IMR-90 (cell line): ENCODE data around the gene TMEM212. TPM values are rescaled to one million over a fixed set of nuclear protein-coding genes. Genes with fewer than 3 reads are reported as not detected.
A peak's percentile ranks its signal among the peaks of the same experiment; 100 is the strongest.

Experiments
- ATAC-seq: fragments of 200-7000 bp; cut with Tn5 transposase; 2 replicates; pipeline ENCODE4 v1.9.1; 2020; ENCODE audit warnings: low read depth, mild to moderate bottlenecking, moderate library complexity
- BruUV-seq: library from RNA; stranded (reverse); fragments of 400-500 nt; replicated peaks from 2 replicates; lab custom pipeline; 2021; lab: Mats Ljungman, UMichigan
- CTCF ChIA-PET: fragments of 300-600 bp; formaldehyde crosslinking; extraction: SDS; loops from one replicate; lab custom pipeline; 2021; ENCODE audit warnings: antibody characterized with exemption; lab: Yijun Ruan, JAX
- POLR2A ChIA-PET: fragments of 300-600 bp; sonication (Branson Sonifier 250); formaldehyde crosslinking; loops from one replicate; lab custom pipeline; 2022; ENCODE audit warnings: antibody characterized with exemption; ENCODE audit not compliant: unreplicated experiment; lab: Charles Lee
- DNase-seq: peaks from one replicate; pipeline ENCODE4 v3.0.0; 2013
- H2AFZ ChIP-seq: replicated peaks from 2 replicates; pipeline ENCODE3; 2013; ENCODE audit warnings: low read length, mild to moderate bottlenecking; ENCODE audit not compliant: poor library complexity
- H2AK5ac ChIP-seq: 2 replicates; pipeline ENCODE4 v1.6.1; 2013; ENCODE audit warnings: low read depth, low read length, inconsistent platforms
- H2AK9ac ChIP-seq: replicated peaks from 2 replicates; pipeline ENCODE3; 2013; ENCODE audit warnings: mild to moderate bottlenecking, low read depth, low read length, moderate library complexity; ENCODE audit not compliant: poor library complexity
- H2BK120ac ChIP-seq: 2 replicates; pipeline ENCODE4 v1.6.1; 2013; ENCODE audit warnings: low read depth, low read length, inconsistent platforms
- H2BK15ac ChIP-seq: 3 replicates; pipeline ENCODE4 v1.6.1; 2013; ENCODE audit warnings: low read depth, low read length, inconsistent platforms
- H2BK20ac ChIP-seq: 2 replicates; pipeline ENCODE4 v1.6.1; 2013; ENCODE audit warnings: low read depth, mild to moderate bottlenecking, inconsistent platforms, low read length, moderate library complexity
- H2BK5ac ChIP-seq: 2 replicates; pipeline ENCODE4 v1.6.1; 2013; ENCODE audit warnings: mild to moderate bottlenecking, low read depth, low read length, inconsistent platforms; ENCODE audit not compliant: poor library complexity, severe bottlenecking
- H3K14ac ChIP-seq: replicated peaks from 2 replicates; pipeline ENCODE4 v1.6.1; 2013; ENCODE audit warnings: low read depth, low read length, inconsistent platforms
- H3K18ac ChIP-seq: 2 replicates; pipeline ENCODE4 v1.6.1; 2013; ENCODE audit warnings: low read depth, low read length, control low read depth
- H3K23ac ChIP-seq: 2 replicates; pipeline ENCODE4 v1.6.1; 2013; ENCODE audit warnings: low read depth, low read length, inconsistent platforms
- H3K27ac ChIP-seq: 2 replicates; pipeline ENCODE4 v1.5.1; 2013; ENCODE audit warnings: mild to moderate bottlenecking, control low read depth, low read length; ENCODE audit not compliant: insufficient read depth
- H3K27me3 ChIP-seq: 2 replicates; pipeline ENCODE4 v1.6.1; 2013; ENCODE audit warnings: low read length; ENCODE audit not compliant: control insufficient read depth, insufficient read depth
- H3K36me3 ChIP-seq: 2 replicates; pipeline ENCODE4 v1.6.1; 2013; ENCODE audit warnings: low read length, mixed read lengths; ENCODE audit not compliant: control insufficient read depth, insufficient read depth
- H3K4ac ChIP-seq: 2 replicates; pipeline ENCODE4 v1.6.1; 2013; ENCODE audit warnings: low read depth, low read length, inconsistent platforms
- H3K4me1 ChIP-seq: 2 replicates; pipeline ENCODE4 v1.6.1; 2013; ENCODE audit warnings: low read length, mixed read lengths; ENCODE audit not compliant: control insufficient read depth, insufficient read depth
- H3K4me2 ChIP-seq: 2 replicates; pipeline ENCODE4 v1.6.1; 2013; ENCODE audit warnings: low read depth, mild to moderate bottlenecking, control low read depth, low read length, moderate library complexity
- H3K4me3 ChIP-seq: 2 replicates; pipeline ENCODE4 v1.5.1; 2013; ENCODE audit warnings: low read depth, mild to moderate bottlenecking, control low read depth, low read length, moderate library complexity; ENCODE audit not compliant: insufficient read depth
- H3K56ac ChIP-seq: 2 replicates; pipeline ENCODE4 v1.6.1; 2013; ENCODE audit warnings: low read length, inconsistent platforms; ENCODE audit not compliant: insufficient read depth; ENCODE audit errors: extremely low read depth
- H3K79me1 ChIP-seq, 2 experiments: 2 replicates each; pipeline ENCODE4 v1.6.1; 2013; ENCODE audit warnings: low read length in 2 of 2, inconsistent platforms in 1 of 2, low read depth in 1 of 2
- H3K9ac ChIP-seq: 2 replicates; pipeline ENCODE4 v1.6.1; 2013; ENCODE audit warnings: low read depth, low read length, control low read depth
- H3K9me1 ChIP-seq: 2 replicates; pipeline ENCODE4 v1.6.1; 2013; ENCODE audit warnings: low read length, inconsistent platforms; ENCODE audit not compliant: insufficient read depth
- H3K9me3 ChIP-seq: 2 replicates; pipeline ENCODE4 v1.6.1; 2013; ENCODE audit warnings: low read length; ENCODE audit not compliant: control insufficient read depth, insufficient read depth
- H4K20me1 ChIP-seq: 2 replicates; pipeline ENCODE4 v1.6.1; 2013; ENCODE audit warnings: low read length, inconsistent platforms; ENCODE audit not compliant: insufficient read depth
- H4K5ac ChIP-seq: 2 replicates; pipeline ENCODE4 v1.6.1; 2013; ENCODE audit warnings: mild to moderate bottlenecking, low read depth, low read length, control low read depth
- H4K8ac ChIP-seq, 2 experiments: 2 replicates each; pipeline ENCODE4 v1.6.1; 2013; ENCODE audit warnings: low read depth in 2 of 2, low read length in 2 of 2, control low read depth in 1 of 2, inconsistent platforms in 1 of 2
- H4K91ac ChIP-seq: 2 replicates; pipeline ENCODE4 v1.6.1; 2013; ENCODE audit warnings: low read depth, low read length, inconsistent platforms; ENCODE audit not compliant: insufficient read depth
- BHLHE40 ChIP-seq: fragments of 150-350 bp; IDR thresholded peaks from 2 replicates; pipeline ENCODE4 v1.6.1; 2016; ENCODE audit warnings: mild to moderate bottlenecking, low read depth, low read length
- CHD1 ChIP-seq: IDR thresholded peaks from 2 replicates; pipeline ENCODE4 v1.6.1; 2012; ENCODE audit warnings: low read depth, low read length, improper control_type of control experiment
- CTCF ChIP-seq: conservative IDR thresholded peaks from 2 replicates; pipeline ENCODE4 v1.5.1; 2012; ENCODE audit warnings: mild to moderate bottlenecking, low read depth, low read length, improper control_type of control experiment
- FOS ChIP-seq: fragments of 150-350 bp; IDR thresholded peaks from 2 replicates; pipeline ENCODE4 v1.6.1; 2016; ENCODE audit warnings: low read depth, low read length
- MAFK ChIP-seq: IDR thresholded peaks from 2 replicates; pipeline ENCODE4 v1.6.1; 2012; ENCODE audit warnings: low read depth, low read length, improper control_type of control experiment
- MAZ ChIP-seq: IDR thresholded peaks from 2 replicates; pipeline ENCODE4 v1.6.1; 2012; ENCODE audit warnings: low read depth, mild to moderate bottlenecking, low read length, improper control_type of control experiment, moderate library complexity, borderline replicate concordance
- NFE2L2 ChIP-seq: fragments of 150-350 bp; IDR thresholded peaks from 2 replicates; pipeline ENCODE4 v1.6.1; 2016; ENCODE audit warnings: low read depth, mild to moderate bottlenecking, low read length
- RAD21 ChIP-seq: IDR thresholded peaks from 2 replicates; pipeline ENCODE4 v1.6.1; 2012; ENCODE audit warnings: low read length, improper control_type of control experiment
- RCOR1 ChIP-seq: IDR thresholded peaks from 2 replicates; pipeline ENCODE4 v1.6.1; 2012; ENCODE audit warnings: mild to moderate bottlenecking, low read length, improper control_type of control experiment; ENCODE audit not compliant: insufficient replicate concordance
- RFX5 ChIP-seq: IDR thresholded peaks from 2 replicates; pipeline ENCODE4 v1.8.0; 2012; ENCODE audit warnings: low read depth, mild to moderate bottlenecking, low read length, moderate library complexity
- WGBS, 2 experiments: methylation state at CpG; one replicate each; pipeline versions ENCODE4 v1.1.5 to v1.1.7; 2013; ENCODE audit warnings: missing lambda C conversion rate in 2 of 2; ENCODE audit not compliant: insufficient read length in 1 of 2; ENCODE audit errors: extremely low coverage in 2 of 2; 5-methylcytosine and 5-hydroxymethylcytosine counted together
- dilution Hi-C: fragments of 300-500 bp; cut with HindIII; formaldehyde crosslinking; loops from one replicate; pipeline ENCODE4 v1.14.3; 2018; ENCODE audit warnings: low sequenced_read_pairs; ENCODE audit not compliant: unreplicated experiment
- in situ Hi-C: fragments of 300-500 bp; cut with MboI; formaldehyde crosslinking; loops from 3 replicates; pipeline ENCODE4 v1.14.3; 2019; ENCODE audit warnings: low sequenced_read_pairs, inconsistent platforms, mixed read lengths
- intact Hi-C: fragments of 100-400 bp; cut with micrococcal nuclease; formaldehyde crosslinking; loops from 2 replicates; pipeline ENCODE4 v1.10.0; 2022
- polyA plus RNA-seq, 3 experiments: library from polyadenylated mRNA; depleted of rRNA; stranded (reverse); fragments of >200 nt; gene quantifications; 2 replicates each; pipeline ENCODE4 v1.2.3, GENCODE V29; 2012; ENCODE audit warnings: low replicate concordance in 1 of 3
- total RNA-seq: library from RNA; depleted of rRNA; stranded (reverse); fragments of >200 nt; gene quantifications from 2 replicates; pipeline ENCODE4 v1.2.3, GENCODE V29; 2012
- TF ChIP-seq, protein P1 (sequence below): fragments of 150-350 bp; IDR thresholded peaks from 2 replicates; pipeline ENCODE4 v1.6.1; 2017; ENCODE audit warnings: mild to moderate bottlenecking, antibody characterized with exemption, low read length, low read depth

Gene TMEM212
- total and polyA plus RNA-seq, 2 of the 4 experiments (the other 2 are of a cell fraction), result not detected

DNA sequence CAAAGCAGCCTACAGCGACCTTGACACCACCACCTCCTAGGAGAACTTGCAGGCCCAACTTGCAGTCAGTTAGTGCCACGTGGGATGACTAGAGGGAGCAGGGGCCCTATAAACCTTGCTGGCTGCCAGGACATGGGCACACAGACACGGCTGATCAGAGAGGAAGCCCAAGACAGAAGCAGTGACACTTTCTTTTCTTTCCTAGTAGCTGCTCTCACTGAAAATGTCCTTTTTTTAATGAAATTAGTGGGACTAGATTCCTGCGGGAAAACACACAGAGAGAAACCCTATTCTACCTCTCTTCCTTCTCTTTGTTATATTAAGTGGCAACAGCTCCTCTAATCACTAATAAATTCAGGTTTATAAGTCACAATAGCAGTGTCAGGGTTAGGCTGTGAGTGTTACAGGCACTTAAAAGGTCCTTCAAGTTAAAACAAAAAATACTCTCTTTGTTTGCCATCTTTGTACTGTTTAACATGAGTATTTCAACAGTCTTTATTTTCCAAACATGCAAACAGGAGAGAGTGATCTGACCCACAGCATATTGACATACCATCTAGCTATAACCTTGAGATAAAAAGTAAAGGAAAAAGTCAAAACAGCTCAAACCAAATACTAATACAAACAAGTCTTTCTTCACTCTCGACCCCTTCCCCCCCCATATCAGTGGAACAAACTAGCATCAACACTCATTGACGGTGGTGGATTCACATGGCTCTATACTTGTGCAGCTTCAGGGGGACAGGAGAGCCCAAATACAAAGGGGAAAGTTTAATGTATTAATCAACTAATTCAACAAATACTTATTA is 2.1 kb upstream of the TMEM212 start (continued):
- TF ChIP-seq CHD1 (no peak), NFE2L2 (no peak)

- ChIA-PET POLR2A (interaction anchor here (0.6 kb wide), 1 partner anchor 342 kb away, joined by 5 read pairs; no protein-coding TSS in a partner anchor), CTCF (interaction anchor here (0.5 kb wide), 1 partner anchor 293 kb away, joined by 6 read pairs; no protein-coding TSS in a partner anchor)
- BruUV-seq, result no TSS peak
- Histone ChIP-seq H3K4me2 (no peak overlapping the region), H3K23ac (no peak overlapping the region), H4K5ac (no peak overlapping the region), H2BK120ac (no peak overlapping the region; the same call in 1 of the 2 replicates), H2BK15ac (peak overlapping the region; percentile 58; the same call in 1 of the 3 replicates), H3K4ac (no peak overlapping the region), H4K8ac (0 out of 4 replicates have a peak overlapping the region, but pooled peaks of 1 of the 2 experiments have one; percentile 47), H3K27ac (no peak overlapping the region), H4K91ac (no peak overlapping the region), H2BK20ac (no peak overlapping the region), H3K4me3 (no peak overlapping the region), H2AK5ac (no peak overlapping the region), H3K18ac (no peak overlapping the region; the same call in 1 of the 2 replicates), H2AFZ (no peak overlapping the region), H2AK9ac (no peak overlapping the region), H3K79me1 (no peaks in the 10 kb centered on the region), H3K56ac (no peak overlapping the region), H3K14ac (peak overlapping the region; percentile 80; the same call in 1 of the 2 replicates), H3K36me3 (no peaks in the 10 kb centered on the region), H3K9ac (no peak overlapping the region), H4K20me1 (no peaks in the 10 kb centered on the region), H2BK5ac (peak overlapping the region; percentile 31), H3K9me3 (no peaks in the 10 kb centered on the region), H3K4me1 (peaks cover 11% of the 10 kb centered on the region), H3K9me1 (no peaks in the 10 kb centered on the region; the same call in none of the 2 replicates), H3K27me3 (no peaks in the 10 kb centered on the region)
- WGBS, 2 experiments, result no CpG with 5 or more reads among the region's 1 CpG
- dilution Hi-C loops, result no loop called here
- TF ChIP-seq RFX5 (no peak), MAZ (no peak), CTCF (no peak), RCOR1 (no peak), MAFK (no peak), BHLHE40 (no peak), FOS (no peak), RAD21 (no peak), NFE2L2 (no peak)
- TF ChIP-seq, protein P1, sequence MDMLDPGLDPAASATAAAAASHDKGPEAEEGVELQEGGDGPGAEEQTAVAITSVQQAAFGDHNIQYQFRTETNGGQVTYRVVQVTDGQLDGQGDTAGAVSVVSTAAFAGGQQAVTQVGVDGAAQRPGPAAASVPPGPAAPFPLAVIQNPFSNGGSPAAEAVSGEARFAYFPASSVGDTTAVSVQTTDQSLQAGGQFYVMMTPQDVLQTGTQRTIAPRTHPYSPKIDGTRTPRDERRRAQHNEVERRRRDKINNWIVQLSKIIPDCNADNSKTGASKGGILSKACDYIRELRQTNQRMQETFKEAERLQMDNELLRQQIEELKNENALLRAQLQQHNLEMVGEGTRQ, result no peak
- ATAC-seq (peak; percentile 35), DNase-seq (peak; percentile 66)
- intact Hi-C loops, result no loop called here
- in situ Hi-C loops, result no loop called here
Measured at GRCh38 chr3:171841620-171842000, 1.5 kb upstream of the TMEM212 start.
